Gastroesophageal sphincter (tissue), 3 donors: Measurements from ENCODE around the gene STEAP1.

ENCODE experiments used
- CTCF ChIP-seq, 4 experiments: fragments of 200-600 bp in 2 of 4; fragments of 450-650 bp in 2 of 4; sonication (generic) in 1 of 4; IDR thresholded peaks; one replicate each; pipeline ENCODE4 v1.5.1; 2017 to 2019; ENCODE audit warnings: antibody characterized with exemption in 4 of 4, mild to moderate bottlenecking in 2 of 4, moderate library complexity in 2 of 4
- EP300 ChIP-seq: sonication (generic); formaldehyde crosslinking; IDR thresholded peaks from one replicate; pipeline ENCODE4 v1.6.1; 2017; ENCODE audit warnings: antibody characterized with exemption, mild to moderate bottlenecking
- POLR2A ChIP-seq, 2 donors: fragments of 450-650 bp; IDR thresholded peaks; one replicate each; pipeline ENCODE4 v1.6.1; 2017; ENCODE audit warnings: antibody characterized with exemption in 2 of 2, mild to moderate bottlenecking in 2 of 2, moderate library complexity in 1 of 2
- POLR2AphosphoS5 ChIP-seq: sonication (generic); formaldehyde crosslinking; IDR thresholded peaks from one replicate; pipeline ENCODE4 v1.6.1; 2017; ENCODE audit warnings: antibody characterized with exemption

DNA sequence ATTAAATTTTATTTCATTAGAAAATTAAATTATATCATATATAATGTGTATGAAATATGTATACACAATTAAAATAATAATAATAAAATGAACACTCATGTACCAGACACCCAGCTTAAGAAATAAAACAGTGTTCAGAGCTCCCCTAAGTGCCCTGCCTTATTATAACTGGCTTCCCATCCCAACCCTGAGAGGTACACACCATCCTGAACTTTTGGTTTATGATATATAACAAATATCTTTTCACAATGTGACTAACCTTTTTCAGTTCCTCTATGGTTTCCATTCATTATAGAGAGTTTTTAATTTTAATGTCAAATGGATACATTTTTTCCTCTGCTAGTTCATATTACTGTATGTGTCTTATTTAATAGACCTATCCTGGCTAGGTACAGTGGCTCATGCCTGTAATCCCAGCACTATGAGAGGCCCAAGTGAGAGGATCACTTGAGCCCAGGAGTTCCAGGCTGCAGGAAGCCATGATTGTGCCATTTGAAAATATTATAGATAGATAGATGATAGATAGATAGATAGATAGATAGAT is 33.3 kb downstream of the STEAP1 start:
- no peak for TF ChIP-seq POLR2A (IDR thresholded peaks at IDR 0.05)
- TF ChIP-seq CTCF (IDR thresholded peaks at IDR 0.05): no peak
- TF ChIP-seq POLR2AphosphoS5: no peak
- no peak for TF ChIP-seq EP300
